K562 (cell line): ENCODE results near the gene SUPT7L. TPM values are rescaled to one million over a fixed set of nuclear protein-coding genes. Genes with fewer than 3 reads are reported as not detected.

ENCODE experiments used
- ATF1 ChIP-seq, 2 experiments: fragments of 450-650 bp in 1 of 2; IDR thresholded peaks; 2 replicates each; pipeline ENCODE4 v1.6.1; 2016; ENCODE audit warnings: missing compliant biosample characterization in 1 of 2, missing genetic modification characterization in 1 of 2
- CTCF ChIP-seq, 3 experiments: IDR thresholded peaks in 2 of 3; conservative IDR thresholded peaks in 1 of 3; 2 replicates each; pipeline ENCODE4 v1.5.1; 2011 to 2012; ENCODE audit warnings: low read length in 3 of 3, mild to moderate bottlenecking in 3 of 3, control low read depth in 2 of 3, improper control_type of control experiment in 1 of 3, inconsistent platforms in 1 of 3, low read depth in 1 of 3, mixed read lengths in 1 of 3, moderate library complexity in 1 of 3; ENCODE audit not compliant: insufficient read depth in 2 of 3
- NR1H2 ChIP-seq: sonication (generic); formaldehyde crosslinking; IDR thresholded peaks from 2 replicates; pipeline ENCODE4 v1.4.0; 2020; ENCODE audit warnings: mild to moderate bottlenecking, missing genetic modification reagents
- NR3C1 ChIP-seq: sonication (generic); formaldehyde crosslinking; IDR thresholded peaks from 2 replicates; pipeline ENCODE4 v1.8.1; 2022; ENCODE audit warnings: missing genetic modification reagents
- NUFIP1 ChIP-seq: fragments of 450-650 bp; IDR thresholded peaks from 2 replicates; pipeline ENCODE4 v1.6.1; 2018; ENCODE audit not compliant: partially characterized antibody
- PHF21A ChIP-seq: fragments of 450-650 bp; IDR thresholded peaks from 2 replicates; pipeline ENCODE4 v1.6.1; 2017; ENCODE audit warnings: low read depth, borderline replicate concordance
- RAD21 ChIP-seq, 2 experiments: fragments of 250-450 bp in 1 of 2; fragments of 450-650 bp in 1 of 2; sonication (Bioruptor Pico) in 1 of 2; formaldehyde crosslinking in 1 of 2; IDR thresholded peaks in 1 of 2; conservative IDR thresholded peaks in 1 of 2; 2 replicates each; pipeline versions ENCODE4 v1.4.0 to v1.8.0; 2020 to 2022; ENCODE audit warnings: mild to moderate bottlenecking in 2 of 2, moderate library complexity in 1 of 2
- XRCC5 ChIP-seq: fragments of 200-400 bp; formaldehyde crosslinking; IDR thresholded peaks from 2 replicates; pipeline ENCODE4 v1.6.1; 2017; ENCODE audit warnings: low read depth, mild to moderate bottlenecking, low read length
- ZBTB11 ChIP-seq, 3 experiments: fragments of 200-800 bp in 1 of 3; fragments of 250-450 bp in 1 of 3; fragments of 450-650 bp in 1 of 3; sonication (Bioruptor Pico) in 1 of 3; sonication (Bioruptor generic) in 1 of 3; formaldehyde crosslinking in 1 of 3; IDR thresholded peaks; 2 replicates each; pipeline versions ENCODE4 v1.6.1 to v1.8.0; 2016 to 2022; ENCODE audit warnings: mild to moderate bottlenecking in 2 of 3, missing genetic modification characterization in 2 of 3, missing compliant biosample characterization in 1 of 3, moderate library complexity in 1 of 3
- ZNF407 ChIP-seq: fragments of 450-650 bp; IDR thresholded peaks from 2 replicates; pipeline ENCODE4 v1.6.1; 2016; ENCODE audit warnings: low read depth
- ZSCAN32 ChIP-seq: fragments of 450-650 bp; formaldehyde crosslinking; IDR thresholded peaks from 2 replicates; pipeline ENCODE4 v1.4.0; 2020; ENCODE audit warnings: mild to moderate bottlenecking, moderate library complexity
- polyA plus RNA-seq, 8 experiments: library from polyadenylated mRNA; depleted of rRNA in 4 of 8; stranded (reverse) in 5 of 8; unstranded in 3 of 8; fragments of >200 nt; fragmentation: Nextera tagmentation in 2 of 8; fragmentation: Illumina TruSeq in 1 of 8; extraction: Ambion mirVana in 2 of 8; extraction: Trizol in 1 of 8; gene quantifications; 2 replicates each; pipeline versions ENCODE4 v1.2.1 to v1.2.3, GENCODE V29; 2011 to 2014; ENCODE audit warnings: inconsistent platforms in 1 of 8, missing spikeins in 1 of 8
- total RNA-seq, 7 experiments: library from RNA; depleted of rRNA in 6 of 7; stranded (reverse); fragments of >200 nt in 6 of 7; fragmentation: Illumina TruSeq in 2 of 7; extraction: Trizol in 2 of 7; gene quantifications; 2 replicates each; pipeline versions ENCODE4 v1.2.1 to v1.2.3, GENCODE V29; 2011 to 2021; ENCODE audit warnings: low replicate concordance in 1 of 7

The SUPT7L gene
- total and polyA plus RNA-seq, 9 of the 15 experiments (the other 6 are each of a cell fraction or from before 2014, with no cell fraction given): 22.0 to 72.8 (median 40.2) TPM

- TF ChIP-seq ZNF407: no peak
- peak; percentile 81 to 94 for TF ChIP-seq RAD21 (CRISPR knock-in tag; conservative IDR thresholded peaks at IDR 0.05 in 1 of 2, IDR thresholded peaks at IDR 0.05 in 1 of 2)
- no peak for TF ChIP-seq NR3C1 (CRISPR knock-in tag)
- no peak for TF ChIP-seq ZSCAN32 (CRISPR knock-in tag)
- 0 out of 2 replicates have a peak, but pooled peaks have one; percentile 24 for TF ChIP-seq XRCC5
- TF ChIP-seq ZBTB11 (CRISPR knock-in tag; IDR thresholded peaks at IDR 0.05): 0 out of 6 replicates have a peak, but pooled peaks of 1 of the 3 experiments have one; percentile 40
- no peak for TF ChIP-seq NR1H2 (CRISPR knock-in tag)
- TF ChIP-seq CTCF (IDR thresholded peaks at IDR 0.05 in 2 of 3, conservative IDR thresholded peaks at IDR 0.05 in 1 of 3; ENCODE audit: insufficient read depth in 2 of 3, low read depth in 1 of 3, low read length in 3 of 3): peak; percentile 97 to 100 (median 99)
- TF ChIP-seq ATF1 (CRISPR knock-in tag; IDR thresholded peaks at IDR 0.05): no peak
- 0 out of 2 replicates have a peak, but pooled peaks have one; percentile 23 for TF ChIP-seq ATF1 (tag; IDR thresholded peaks at IDR 0.05)
- TF ChIP-seq NUFIP1: no peak
- no peak for TF ChIP-seq PHF21A
Observed at GRCh38 chr2:27683390-27684071, 20.1 kb upstream of the SUPT7L start (continued).
